Parathyroid adenoma (tissue), 2 donors: ENCODE measurements around the gene TNS4.

Experiments used
- H2AFZ ChIP-seq: fragments of 300-600 bp; sonication (generic); one replicate; pipeline ENCODE4 v1.7.0; 2017; ENCODE audit warnings: antibody characterized with exemption, mild to moderate bottlenecking
- H3K27ac ChIP-seq: fragments of 300-600 bp; sonication (generic); one replicate; pipeline ENCODE4 v1.7.0; 2017
- H3K27me3 ChIP-seq: fragments of 300-600 bp; sonication (generic); one replicate; pipeline ENCODE4 v1.7.0; 2017; ENCODE audit warnings: low read length; ENCODE audit not compliant: control insufficient read depth, insufficient read depth
- H3K36me3 ChIP-seq: fragments of 300-600 bp; sonication (generic); one replicate; pipeline ENCODE4 v1.7.0; 2017; ENCODE audit warnings: low read length; ENCODE audit not compliant: control insufficient read depth, insufficient read depth
- H3K4me1 ChIP-seq: fragments of 300-600 bp; sonication (generic); one replicate; pipeline ENCODE4 v1.7.0; 2017; ENCODE audit warnings: control low read depth
- H3K4me2 ChIP-seq: fragments of 300-600 bp; sonication (generic); one replicate; pipeline ENCODE4 v1.7.0; 2017; ENCODE audit warnings: low read length
- H3K4me3 ChIP-seq: fragments of 300-600 bp; sonication (generic); one replicate; pipeline ENCODE4 v1.7.0; 2017; ENCODE audit warnings: low read depth, low read length
- H3K79me2 ChIP-seq: fragments of 300-600 bp; sonication (generic); one replicate; pipeline ENCODE4 v1.7.0; 2017; ENCODE audit warnings: control low read depth
- H3K9ac ChIP-seq: fragments of 300-600 bp; sonication (generic); one replicate; pipeline ENCODE4 v1.7.0; 2017; ENCODE audit warnings: mild to moderate bottlenecking
- H3K9me3 ChIP-seq: fragments of 300-600 bp; sonication (generic); one replicate; pipeline ENCODE4 v1.7.0; 2017; ENCODE audit warnings: low read length; ENCODE audit not compliant: control insufficient read depth
- TF ChIP-seq, protein P1 (sequence below): fragments of 300-600 bp; sonication (generic); IDR thresholded peaks from one replicate; pipeline ENCODE4 v1.7.0; 2017; ENCODE audit warnings: antibody characterized with exemption, mild to moderate bottlenecking
- donor health status: primary hyperparathyroidism.

Gene TNS4

DNA sequence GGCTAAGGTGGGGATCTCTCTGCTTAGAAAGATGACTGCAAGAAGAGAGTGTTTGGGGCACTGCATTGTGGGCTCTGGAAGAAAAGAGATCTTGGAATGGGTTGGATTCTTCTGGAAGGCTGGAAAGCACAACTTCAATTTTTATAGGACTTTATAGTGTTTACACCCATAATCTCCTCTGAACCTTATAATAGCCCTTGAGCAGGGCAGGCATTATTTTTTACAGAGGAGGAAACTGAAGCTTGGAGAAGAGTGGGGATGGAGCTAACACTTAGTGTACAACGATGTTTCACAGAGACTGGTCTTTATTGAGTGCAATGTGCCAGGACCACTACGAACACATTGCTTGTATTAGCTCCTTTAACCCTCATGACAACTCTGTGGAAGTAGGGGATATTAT, 10.4 kb downstream of the TNS4 start:
- no peak overlapping the region for H3K9ac ChIP-seq
- no peaks in the 10 kb centered on the region for H3K36me3 ChIP-seq
- H3K9me3 ChIP-seq: no peaks in the 10 kb centered on the region
- H3K4me3 ChIP-seq: no peak overlapping the region
- no peak overlapping the region for H3K4me2 ChIP-seq
- H3K27ac ChIP-seq: no peak overlapping the region
- TF ChIP-seq, protein P1, sequence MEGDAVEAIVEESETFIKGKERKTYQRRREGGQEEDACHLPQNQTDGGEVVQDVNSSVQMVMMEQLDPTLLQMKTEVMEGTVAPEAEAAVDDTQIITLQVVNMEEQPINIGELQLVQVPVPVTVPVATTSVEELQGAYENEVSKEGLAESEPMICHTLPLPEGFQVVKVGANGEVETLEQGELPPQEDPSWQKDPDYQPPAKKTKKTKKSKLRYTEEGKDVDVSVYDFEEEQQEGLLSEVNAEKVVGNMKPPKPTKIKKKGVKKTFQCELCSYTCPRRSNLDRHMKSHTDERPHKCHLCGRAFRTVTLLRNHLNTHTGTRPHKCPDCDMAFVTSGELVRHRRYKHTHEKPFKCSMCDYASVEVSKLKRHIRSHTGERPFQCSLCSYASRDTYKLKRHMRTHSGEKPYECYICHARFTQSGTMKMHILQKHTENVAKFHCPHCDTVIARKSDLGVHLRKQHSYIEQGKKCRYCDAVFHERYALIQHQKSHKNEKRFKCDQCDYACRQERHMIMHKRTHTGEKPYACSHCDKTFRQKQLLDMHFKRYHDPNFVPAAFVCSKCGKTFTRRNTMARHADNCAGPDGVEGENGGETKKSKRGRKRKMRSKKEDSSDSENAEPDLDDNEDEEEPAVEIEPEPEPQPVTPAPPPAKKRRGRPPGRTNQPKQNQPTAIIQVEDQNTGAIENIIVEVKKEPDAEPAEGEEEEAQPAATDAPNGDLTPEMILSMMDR: no peak
- H3K27me3 ChIP-seq: no peaks in the 10 kb centered on the region
- H3K79me2 ChIP-seq: no peaks in the 10 kb centered on the region
- H3K4me1 ChIP-seq: no peaks in the 10 kb centered on the region
- no peak overlapping the region for H2AFZ ChIP-seq

DNA sequence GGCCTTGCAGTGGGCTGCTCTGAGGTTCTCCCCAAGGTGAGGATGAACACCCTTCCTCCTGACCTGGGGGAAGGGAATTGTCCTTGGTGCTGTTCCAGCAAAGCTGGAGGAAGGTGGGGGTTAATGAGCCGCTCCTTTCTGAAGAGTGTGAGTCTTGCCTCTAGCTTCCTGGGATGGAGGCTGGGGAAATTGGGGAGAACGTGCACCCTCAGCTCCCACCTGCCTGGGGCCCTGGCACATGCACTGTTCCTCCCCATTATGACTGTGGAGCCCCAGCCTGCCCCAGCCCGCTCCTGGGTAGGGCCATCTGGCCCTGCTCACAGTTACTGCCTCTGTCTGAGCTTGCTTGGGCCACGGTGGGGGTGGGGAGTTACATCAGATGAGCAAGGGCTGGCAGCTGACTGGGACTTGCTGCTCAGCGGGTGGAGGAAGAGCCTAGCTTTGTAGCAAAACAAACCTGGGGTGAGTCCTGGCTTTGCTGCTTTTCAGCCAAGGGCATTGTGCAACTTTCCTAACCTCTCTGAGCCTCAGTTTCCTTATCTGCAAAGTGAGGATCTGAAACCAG, 11.1 kb downstream of the TNS4 start:
- no peak overlapping the region for H3K4me3 ChIP-seq
- no peaks in the 10 kb centered on the region for H3K27me3 ChIP-seq
- H3K4me1 ChIP-seq: no peaks in the 10 kb centered on the region
- H3K9me3 ChIP-seq: no peaks in the 10 kb centered on the region
- no peaks in the 10 kb centered on the region for H3K79me2 ChIP-seq
- H3K9ac ChIP-seq: no peak overlapping the region
- TF ChIP-seq, protein P1: no peak
- no peak overlapping the region for H2AFZ ChIP-seq
- H3K4me2 ChIP-seq: no peak overlapping the region
- H3K27ac ChIP-seq: no peak overlapping the region
- H3K36me3 ChIP-seq: no peaks in the 10 kb centered on the region

- no peaks in the 10 kb centered on the region for H3K27me3 ChIP-seq
- H3K4me3 ChIP-seq: no peak overlapping the region
- H3K4me1 ChIP-seq: no peaks in the 10 kb centered on the region
- TF ChIP-seq, protein P1: no peak
- H3K9me3 ChIP-seq: no peaks in the 10 kb centered on the region
- H3K9ac ChIP-seq: no peak overlapping the region
- H3K4me2 ChIP-seq: no peak overlapping the region
- no peak overlapping the region for H2AFZ ChIP-seq
- no peak overlapping the region for H3K27ac ChIP-seq
- H3K79me2 ChIP-seq: no peaks in the 10 kb centered on the region
- no peaks in the 10 kb centered on the region for H3K36me3 ChIP-seq
Measured at GRCh38 chr17:40487371-40488020, 13.9 kb downstream of the TNS4 start.

DNA sequence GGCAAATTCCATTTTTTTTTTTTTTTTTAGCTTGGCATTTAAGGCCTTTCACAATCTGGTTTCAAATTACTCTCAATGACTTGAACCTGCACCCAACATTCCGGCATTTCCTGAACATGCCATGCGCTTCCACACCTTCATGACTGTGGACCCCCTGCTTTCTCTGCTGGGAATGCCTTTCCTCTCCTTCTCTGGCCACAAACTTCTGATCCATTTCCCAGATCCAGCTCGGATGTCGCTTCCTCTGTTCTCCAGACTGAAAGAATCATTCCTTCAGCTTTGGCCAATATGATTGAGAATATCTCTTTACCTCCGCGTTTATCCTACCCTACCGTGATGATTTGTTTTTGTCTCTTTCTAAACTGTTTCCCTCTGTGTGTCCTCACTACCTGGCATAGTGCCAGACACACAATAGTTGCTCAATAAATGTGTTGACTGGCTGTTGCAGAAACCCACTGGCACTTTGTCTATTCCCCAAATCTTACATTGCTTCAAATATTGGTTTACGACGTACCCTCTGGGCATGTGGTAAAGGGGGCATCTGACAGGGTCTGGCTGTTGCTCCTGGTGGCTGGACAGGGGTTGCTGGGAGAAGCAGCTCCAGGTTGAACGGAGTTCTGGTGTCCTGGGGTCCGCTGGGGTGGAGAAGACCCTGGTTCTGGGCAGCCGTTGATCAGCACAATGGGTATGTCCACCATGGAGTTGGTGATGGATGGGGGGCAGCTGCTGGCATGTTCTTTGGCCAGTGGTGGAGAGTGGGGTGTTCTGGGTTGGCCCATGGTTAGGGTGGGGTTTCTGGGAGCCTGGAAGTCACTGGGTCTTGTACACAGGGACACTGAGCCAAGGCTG, 14.7 kb downstream of the TNS4 start:
- no peaks in the 10 kb centered on the region for H3K27me3 ChIP-seq
- no peak overlapping the region for H3K4me2 ChIP-seq
- no peak overlapping the region for H3K9ac ChIP-seq
- H2AFZ ChIP-seq: no peak overlapping the region
- H3K27ac ChIP-seq: no peak overlapping the region
- no peaks in the 10 kb centered on the region for H3K36me3 ChIP-seq
- TF ChIP-seq, protein P1: no peak
- no peaks in the 10 kb centered on the region for H3K4me1 ChIP-seq
- H3K9me3 ChIP-seq: no peaks in the 10 kb centered on the region
- H3K4me3 ChIP-seq: no peak overlapping the region
- H3K79me2 ChIP-seq: no peaks in the 10 kb centered on the region
